SU-DHL-6 (cell line): Measurements from ENCODE around the gene MEOX2.

Source experiments
- H2AFZ ChIP-seq: fragments of 200-600 bp; sonication (generic); 2 replicates; pipeline ENCODE4 v1.6.1; 2014; ENCODE audit warnings: low read depth, mild to moderate bottlenecking, moderate library complexity, mixed read lengths, antibody characterized with exemption, low read length; ENCODE audit not compliant: severe bottlenecking
- H3F3A ChIP-seq: fragments of 200-600 bp; shearing (Covaris generic); 2 replicates; pipeline ENCODE4 v1.6.0; 2016; ENCODE audit warnings: antibody characterized with exemption, mild to moderate bottlenecking; ENCODE audit not compliant: insufficient read depth
- H3K27ac ChIP-seq: fragments of 200-600 bp; sonication (generic); 2 replicates; pipeline ENCODE4 v1.5.1; 2016; ENCODE audit warnings: low read depth, mild to moderate bottlenecking, low read length, moderate library complexity, mixed read lengths
- H3K27me3 ChIP-seq: fragments of 200-600 bp; sonication (generic), shearing (Covaris generic); 2 replicates; pipeline ENCODE4 v1.6.0; 2014; ENCODE audit warnings: mild to moderate bottlenecking, low read length
- H3K36me3 ChIP-seq: fragments of 200-600 bp; sonication (generic); 2 replicates; pipeline ENCODE4 v1.6.1; 2014; ENCODE audit warnings: mild to moderate bottlenecking, low read length, mixed read lengths
- H3K4me2 ChIP-seq: fragments of 300-600, 200-600 bp; shearing (Covaris generic), sonication (generic); 2 replicates; pipeline ENCODE4 v1.6.0; 2014; ENCODE audit warnings: low read length, low read depth, mild to moderate bottlenecking; ENCODE audit not compliant: poor library complexity, severe bottlenecking
- H3K4me3 ChIP-seq: fragments of 200-600 bp; sonication (generic); 2 replicates; pipeline ENCODE4 v1.5.1; 2014; ENCODE audit warnings: antibody characterized with exemption, low read length, mild to moderate bottlenecking, mixed read lengths; ENCODE audit not compliant: insufficient read depth, poor library complexity, severe bottlenecking
- H3K79me2 ChIP-seq: fragments of 200-600 bp; sonication (generic); 2 replicates; pipeline ENCODE4 v1.6.1; 2014; ENCODE audit warnings: mild to moderate bottlenecking, low read length, moderate library complexity; ENCODE audit not compliant: insufficient read depth
- H3K9ac ChIP-seq: fragments of 200-600 bp; sonication (generic); 2 replicates; pipeline ENCODE4 v1.7.0; 2014; ENCODE audit warnings: mild to moderate bottlenecking, low read length
- H3K9me2 ChIP-seq: fragments of 200-600 bp; sonication (generic); replicated peaks from 2 replicates; pipeline ENCODE4 v1.6.1; 2014; ENCODE audit warnings: low read length; ENCODE audit not compliant: insufficient read depth
- H3K9me3 ChIP-seq: fragments of 200-600 bp; sonication (generic); 2 replicates; pipeline ENCODE4 v1.6.1; 2014; ENCODE audit warnings: low read length, mixed read lengths; ENCODE audit not compliant: insufficient read depth
- H4K20me1 ChIP-seq: fragments of 200-600 bp; sonication (generic); 2 replicates; pipeline ENCODE4 v1.6.1; 2014; ENCODE audit warnings: low read depth, mild to moderate bottlenecking, antibody characterized with exemption, low read length, moderate library complexity, mixed read lengths
- EZH2phosphoT487 ChIP-seq: fragments of 200-600 bp; sonication (generic), shearing (Covaris generic); conservative IDR thresholded peaks from 2 replicates; pipeline ENCODE4 v1.6.1; 2018; ENCODE audit warnings: mild to moderate bottlenecking, antibody characterized with exemption, low read length, moderate library complexity, mixed read lengths
- TF ChIP-seq, protein P1 (sequence below): fragments of 200-600 bp; sonication (generic); IDR thresholded peaks from one replicate; pipeline ENCODE4 v1.5.1; 2017; ENCODE audit warnings: antibody characterized with exemption, mild to moderate bottlenecking, low read length, moderate library complexity; ENCODE audit not compliant: insufficient read depth, poor library complexity, severe bottlenecking

The MEOX2 gene

DNA sequence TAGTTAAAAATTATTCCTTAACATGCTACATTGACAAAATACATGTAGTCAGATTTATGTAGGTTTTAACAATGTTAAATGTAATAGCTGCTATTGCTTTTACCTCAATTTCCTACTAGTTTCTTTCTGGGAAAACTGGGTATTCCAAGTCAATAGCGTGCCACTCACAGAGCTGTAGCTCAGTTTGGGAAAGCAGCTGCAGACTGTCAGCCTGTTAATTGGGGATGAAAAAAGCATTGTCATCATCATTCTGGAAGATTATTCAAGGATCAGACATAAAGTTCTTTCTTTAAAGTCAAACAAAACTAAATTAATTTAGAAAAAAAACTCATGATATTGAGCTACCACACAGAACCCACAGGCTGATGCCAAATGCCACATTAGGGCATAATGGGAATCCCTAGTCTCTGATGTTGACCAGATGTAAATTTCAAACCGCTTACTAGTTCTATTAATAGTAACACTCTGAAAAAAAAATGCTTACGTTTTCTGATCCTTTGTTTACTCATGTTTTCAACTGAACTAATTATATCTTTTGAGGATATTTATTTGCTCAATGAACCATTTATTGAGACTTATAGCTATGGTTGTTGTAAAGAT is 105.0 kb downstream of the MEOX2 start:
- Histone ChIP-seq H3K4me2 (no peak overlapping the region), H3K9me3 (peaks cover 12% of the 10 kb centered on the region; the same call in 1 of the 2 replicates), H3F3A (no peaks in the 10 kb centered on the region), H3K79me2 (no peaks in the 10 kb centered on the region), H3K9me2 (no peaks in the 10 kb centered on the region), H4K20me1 (no peaks in the 10 kb centered on the region), H3K27me3 (no peaks in the 10 kb centered on the region), H3K27ac (no peak overlapping the region), H3K4me3 (no peak overlapping the region), H3K36me3 (no peaks in the 10 kb centered on the region; the same call in 1 of the 2 replicates), H3K9ac (no peak overlapping the region), H2AFZ (no peak overlapping the region)
- TF ChIP-seq, protein P1, sequence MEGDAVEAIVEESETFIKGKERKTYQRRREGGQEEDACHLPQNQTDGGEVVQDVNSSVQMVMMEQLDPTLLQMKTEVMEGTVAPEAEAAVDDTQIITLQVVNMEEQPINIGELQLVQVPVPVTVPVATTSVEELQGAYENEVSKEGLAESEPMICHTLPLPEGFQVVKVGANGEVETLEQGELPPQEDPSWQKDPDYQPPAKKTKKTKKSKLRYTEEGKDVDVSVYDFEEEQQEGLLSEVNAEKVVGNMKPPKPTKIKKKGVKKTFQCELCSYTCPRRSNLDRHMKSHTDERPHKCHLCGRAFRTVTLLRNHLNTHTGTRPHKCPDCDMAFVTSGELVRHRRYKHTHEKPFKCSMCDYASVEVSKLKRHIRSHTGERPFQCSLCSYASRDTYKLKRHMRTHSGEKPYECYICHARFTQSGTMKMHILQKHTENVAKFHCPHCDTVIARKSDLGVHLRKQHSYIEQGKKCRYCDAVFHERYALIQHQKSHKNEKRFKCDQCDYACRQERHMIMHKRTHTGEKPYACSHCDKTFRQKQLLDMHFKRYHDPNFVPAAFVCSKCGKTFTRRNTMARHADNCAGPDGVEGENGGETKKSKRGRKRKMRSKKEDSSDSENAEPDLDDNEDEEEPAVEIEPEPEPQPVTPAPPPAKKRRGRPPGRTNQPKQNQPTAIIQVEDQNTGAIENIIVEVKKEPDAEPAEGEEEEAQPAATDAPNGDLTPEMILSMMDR = no peak
- TF ChIP-seq EZH2phosphoT487 = no peak

DNA sequence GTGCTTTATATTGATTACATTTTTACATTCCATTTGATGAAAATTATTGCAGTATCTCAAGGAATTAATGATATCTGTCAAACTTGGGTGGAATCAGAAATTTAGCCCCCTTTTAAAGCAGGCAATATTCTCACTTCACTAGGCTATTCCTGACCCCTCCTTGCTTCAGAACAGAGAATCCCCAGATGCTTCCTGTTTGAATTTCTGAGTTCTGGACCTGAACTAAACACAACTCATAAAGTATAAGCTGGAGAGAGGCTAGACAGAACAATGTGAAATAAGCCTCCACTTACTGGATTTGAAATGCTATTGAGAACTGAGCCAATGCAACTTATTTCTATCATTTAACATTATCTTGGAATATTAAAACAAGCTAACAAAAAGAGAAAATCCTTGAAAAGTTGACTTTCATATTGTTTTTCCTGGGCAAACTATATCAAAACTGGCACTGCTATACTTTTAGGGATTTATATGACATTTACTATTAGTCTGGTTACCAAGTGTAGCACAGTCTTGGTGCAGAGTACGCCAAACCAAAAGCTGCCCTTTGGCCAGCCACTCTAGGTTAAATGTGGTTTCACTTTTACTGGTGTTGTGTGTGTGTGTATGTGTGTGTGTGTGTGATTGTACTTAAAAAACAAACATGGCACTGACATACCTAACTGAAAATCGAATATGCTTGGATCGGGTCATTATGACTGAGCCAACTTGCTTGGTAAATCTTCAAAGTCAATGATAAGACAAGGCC is 105.7 kb downstream of the MEOX2 start:
- H2AFZ ChIP-seq = no peak overlapping the region
- no peaks in the 10 kb centered on the region for H3F3A ChIP-seq
- H3K4me3 ChIP-seq = no peak overlapping the region
- no peak overlapping the region for H3K9ac ChIP-seq
- no peaks in the 10 kb centered on the region; the same call in 1 of the 2 replicates for H3K36me3 ChIP-seq
- H3K27ac ChIP-seq = no peak overlapping the region
- peaks cover 12% of the 10 kb centered on the region; the same call in 1 of the 2 replicates for H3K9me3 ChIP-seq
- H3K27me3 ChIP-seq = no peaks in the 10 kb centered on the region
- no peaks in the 10 kb centered on the region for H3K9me2 ChIP-seq
- H3K79me2 ChIP-seq = no peaks in the 10 kb centered on the region
- no peak overlapping the region for H3K4me2 ChIP-seq
- no peaks in the 10 kb centered on the region for H4K20me1 ChIP-seq
- TF ChIP-seq EZH2phosphoT487 = no peak
- TF ChIP-seq, protein P1 = no peak

DNA sequence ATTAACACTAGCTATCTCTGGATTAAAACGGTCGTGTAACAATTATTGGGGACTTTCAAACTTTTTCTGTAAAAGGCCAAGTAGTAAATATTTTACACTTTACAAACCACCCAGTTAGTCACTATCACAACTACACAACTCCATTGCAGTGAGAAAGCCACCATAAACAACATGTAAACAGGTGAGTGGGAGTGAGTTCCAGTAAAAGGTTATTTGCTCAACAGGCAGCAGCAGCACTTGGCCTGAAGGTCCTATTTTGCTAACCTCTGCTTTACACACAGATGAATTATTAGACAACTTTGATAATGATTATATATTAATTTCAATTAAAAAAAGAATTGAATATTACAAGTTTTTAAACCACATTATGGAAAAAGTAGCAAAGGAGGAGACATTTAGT is 108.9 kb downstream of the MEOX2 start:
- no peak overlapping the region for H3K9ac ChIP-seq
- no peaks in the 10 kb centered on the region for H4K20me1 ChIP-seq
- H3K9me2 ChIP-seq = no peaks in the 10 kb centered on the region
- no peak overlapping the region for H3K4me3 ChIP-seq
- H3K9me3 ChIP-seq = no peaks in the 10 kb centered on the region
- H3K4me2 ChIP-seq = no peak overlapping the region
- H3K36me3 ChIP-seq = no peaks in the 10 kb centered on the region; the same call in 1 of the 2 replicates
- no peaks in the 10 kb centered on the region for H3K79me2 ChIP-seq
- no peaks in the 10 kb centered on the region for H3F3A ChIP-seq
- no peak overlapping the region for H3K27ac ChIP-seq
- no peak overlapping the region for H2AFZ ChIP-seq
- H3K27me3 ChIP-seq = no peaks in the 10 kb centered on the region
- TF ChIP-seq EZH2phosphoT487 = no peak
- TF ChIP-seq, protein P1 = no peak
